Measurements from ENCODE around the gene DSCAM.

DSCAM gene

GRCh38 chr21:40018871-40019475 lies 828.0 kb downstream of the DSCAM start:
- no peak for DNase-seq

- no peak for DNase-seq
Observed at GRCh38 chr21:40016667-40017066, 830.3 kb downstream of the DSCAM start.

GRCh38 chr21:40016234-40016633 lies 830.7 kb downstream of the DSCAM start:
- no peak for DNase-seq

GRCh38 chr21:40015818-40016217 lies 831.1 kb downstream of the DSCAM start:
- DNase-seq = no peak

- no peak for DNase-seq
Observed at GRCh38 chr21:40014394-40014793, 832.6 kb downstream of the DSCAM start.

- DNase-seq = no peak
Observed at GRCh38 chr21:40013001-40013735, 833.8 kb downstream of the DSCAM start.

GRCh38 chr21:40011371-40011770 lies 835.6 kb downstream of the DSCAM start:
- DNase-seq = no peak

GRCh38 chr21:40002978-40003377 lies 844.0 kb downstream of the DSCAM start:
- DNase-seq = no peak

- no peak for DNase-seq
Observed at GRCh38 chr21:39984286-39984991, 862.5 kb downstream of the DSCAM start.

GRCh38 chr21:39980241-39980820 lies 866.6 kb downstream of the DSCAM start:
- DNase-seq = no peak

GRCh38 chr21:39979321-39979720 lies 867.6 kb downstream of the DSCAM start:
- DNase-seq = no peak

- no peak for DNase-seq
Observed at GRCh38 chr21:39976800-39977199, 870.2 kb downstream of the DSCAM start.

- DNase-seq = no peak
Observed at GRCh38 chr21:39972976-39973770, 873.8 kb downstream of the DSCAM start.

- DNase-seq = no peak
Observed at GRCh38 chr21:39972471-39972870, 874.5 kb downstream of the DSCAM start.

- no peak for DNase-seq
Observed at GRCh38 chr21:39971956-39972355, 875.0 kb downstream of the DSCAM start.

- DNase-seq = no peak
Observed at GRCh38 chr21:39969691-39970364, 877.1 kb downstream of the DSCAM start.

GRCh38 chr21:39968010-39968409 lies 878.9 kb downstream of the DSCAM start:
- no peak for DNase-seq

GRCh38 chr21:39966786-39967185 lies 880.2 kb downstream of the DSCAM start:
- no peak for DNase-seq

GRCh38 chr21:39965026-39965425 lies 881.9 kb downstream of the DSCAM start:
- no peak for DNase-seq

GRCh38 chr21:39961251-39961650 lies 885.7 kb downstream of the DSCAM start:
- no peak for DNase-seq
